Mesenchymal stem cell (in vitro differentiated cells and primary cell): Measurements from ENCODE around the gene CCL28.

ENCODE experiments used
- DNase-seq: peaks from one replicate; pipeline ENCODE4 v3.0.0-alpha.2; 2013
- H2AFZ ChIP-seq: one replicate; pipeline ENCODE4 v1.6.1; 2013; ENCODE audit warnings: low read depth, mild to moderate bottlenecking, control low read depth, inconsistent platforms, low read length, moderate library complexity
- H2AK5ac ChIP-seq: 2 replicates; pipeline ENCODE4 v1.6.1; 2013; ENCODE audit warnings: low read length, moderate library complexity, mild to moderate bottlenecking, inconsistent platforms; ENCODE audit not compliant: severe bottlenecking
- H2BK120ac ChIP-seq: one replicate; pipeline ENCODE4 v1.6.1; 2013; ENCODE audit warnings: low read depth, mild to moderate bottlenecking, inconsistent platforms, low read length, moderate library complexity
- H2BK12ac ChIP-seq, 2 experiments: one replicate each; pipeline ENCODE4 v1.6.1; 2013; ENCODE audit warnings: inconsistent platforms in 2 of 2, low read length in 2 of 2, mild to moderate bottlenecking in 2 of 2, moderate library complexity in 2 of 2, control low read depth in 1 of 2
- H2BK15ac ChIP-seq: one replicate; pipeline ENCODE4 v1.6.1; 2013; ENCODE audit warnings: mild to moderate bottlenecking, low read depth, inconsistent platforms; ENCODE audit not compliant: poor library complexity, severe bottlenecking
- H2BK5ac ChIP-seq: 2 replicates; pipeline ENCODE4 v1.6.1; 2013; ENCODE audit warnings: low read depth, mild to moderate bottlenecking, low read length, control low read depth, inconsistent platforms; ENCODE audit not compliant: poor library complexity, severe bottlenecking
- H3K14ac ChIP-seq, 2 experiments: one replicate each; pipeline ENCODE4 v1.6.1; 2013; ENCODE audit warnings: inconsistent platforms in 2 of 2, low read length in 2 of 2, control low read depth in 1 of 2, mild to moderate bottlenecking in 1 of 2, moderate library complexity in 1 of 2
- H3K18ac ChIP-seq, 2 experiments: one replicate each; pipeline ENCODE4 v1.6.1; 2013; ENCODE audit warnings: inconsistent platforms in 2 of 2, low read length in 2 of 2, control low read depth in 1 of 2, low read depth in 1 of 2, mild to moderate bottlenecking in 1 of 2
- H3K23ac ChIP-seq, 2 experiments: one replicate each; pipeline ENCODE4 v1.6.1; 2013; ENCODE audit warnings: inconsistent platforms in 2 of 2, low read length in 2 of 2, mild to moderate bottlenecking in 2 of 2, moderate library complexity in 2 of 2, control low read depth in 1 of 2
- H3K27ac ChIP-seq: 2 replicates; pipeline ENCODE4 v1.5.1; 2013; ENCODE audit warnings: mild to moderate bottlenecking, moderate library complexity, low read length, control low read depth, inconsistent platforms; ENCODE audit not compliant: poor library complexity, severe bottlenecking
- H3K27me3 ChIP-seq, 2 experiments: 2 replicates each; pipeline versions ENCODE4 v1.6.1 to v1.7.0; 2013; ENCODE audit warnings: low read length in 2 of 2, mild to moderate bottlenecking in 2 of 2, moderate library complexity in 2 of 2, control low read depth in 1 of 2, inconsistent platforms in 1 of 2; ENCODE audit not compliant: control insufficient read depth in 1 of 2, insufficient read depth in 1 of 2
- H3K36me3 ChIP-seq, 2 experiments: 2 replicates each; pipeline versions ENCODE4 v1.6.1 to v1.7.0; 2013; ENCODE audit warnings: low read length in 2 of 2, control low read depth in 1 of 2, inconsistent platforms in 1 of 2, low read depth in 1 of 2, mild to moderate bottlenecking in 1 of 2; ENCODE audit not compliant: insufficient read depth in 2 of 2, control insufficient read depth in 1 of 2
- H3K4ac ChIP-seq, 2 experiments: one replicate each; pipeline ENCODE4 v1.6.1; 2013; ENCODE audit warnings: inconsistent platforms in 2 of 2, low read length in 2 of 2, mild to moderate bottlenecking in 2 of 2, moderate library complexity in 2 of 2, control low read depth in 1 of 2, low read depth in 1 of 2
- H3K4me1 ChIP-seq: 2 replicates; pipeline ENCODE4 v1.6.1; 2013; ENCODE audit warnings: low read depth, low read length, control low read depth; ENCODE audit not compliant: control insufficient read depth, insufficient read depth
- H3K4me2 ChIP-seq: 2 replicates; pipeline ENCODE4 v1.6.1; 2013; ENCODE audit warnings: low read length, mild to moderate bottlenecking, inconsistent platforms; ENCODE audit not compliant: poor library complexity, severe bottlenecking
- H3K4me3 ChIP-seq, 2 experiments: 2 replicates each; pipeline versions ENCODE4 v1.5.1 to v1.7.0; 2013; ENCODE audit warnings: low read length in 2 of 2, mild to moderate bottlenecking in 2 of 2, control low read depth in 1 of 2, low read depth in 1 of 2; ENCODE audit not compliant: insufficient read depth in 1 of 2
- H3K79me1 ChIP-seq: replicated peaks from 2 replicates; pipeline ENCODE4 v1.6.1; 2013; ENCODE audit warnings: mild to moderate bottlenecking, control low read depth, low read length, inconsistent platforms; ENCODE audit not compliant: poor library complexity, severe bottlenecking
- H3K9ac ChIP-seq: 2 replicates; pipeline ENCODE4 v1.7.0; 2013; ENCODE audit warnings: mild to moderate bottlenecking, low read length, moderate library complexity
- H3K9me3 ChIP-seq: 2 replicates; pipeline ENCODE4 v1.7.0; 2013; ENCODE audit warnings: mild to moderate bottlenecking, low read length; ENCODE audit not compliant: control insufficient read depth
- H4K8ac ChIP-seq: one replicate; pipeline ENCODE4 v1.6.1; 2013; ENCODE audit warnings: inconsistent platforms, mild to moderate bottlenecking, low read length, moderate library complexity
- H4K91ac ChIP-seq: one replicate; pipeline ENCODE4 v1.6.1; 2013; ENCODE audit warnings: mild to moderate bottlenecking, low read length, inconsistent platforms
- WGBS: methylation state at CpG from one replicate; pipeline ENCODE4 v1.1.7; 2013; ENCODE audit warnings: mixed read lengths; 5-methylcytosine and 5-hydroxymethylcytosine counted together

CCL28 gene

GRCh38 chr5:43354774-43355173, 57.4 kb downstream of the CCL28 start:
- no peak overlapping the region for H2BK120ac ChIP-seq
- H3K4me3 ChIP-seq: no peak overlapping the region
- H3K23ac ChIP-seq: no peak overlapping the region
- no peak overlapping the region for H4K8ac ChIP-seq
- H3K36me3 ChIP-seq: no peaks in the 10 kb centered on the region
- no peak overlapping the region for H3K18ac ChIP-seq
- peaks cover 2 to 7% of the 10 kb centered on the region in 2 experiments for H3K27me3 ChIP-seq
- H3K9ac ChIP-seq: no peak overlapping the region
- no peak overlapping the region for H4K91ac ChIP-seq
- H3K4me2 ChIP-seq: no peak overlapping the region
- no peak overlapping the region for H2AK5ac ChIP-seq
- no peaks in the 10 kb centered on the region for H3K79me1 ChIP-seq
- no peak overlapping the region for H3K27ac ChIP-seq
- no peak overlapping the region for H2AFZ ChIP-seq
- no peak overlapping the region for H2BK5ac ChIP-seq
- DNase-seq: no peak
- no peaks in the 10 kb centered on the region for H3K4me1 ChIP-seq
- H3K4ac ChIP-seq: no peak overlapping the region
- H3K9me3 ChIP-seq: peaks cover 3% of the 10 kb centered on the region
- H3K14ac ChIP-seq: no peak overlapping the region
- no peak overlapping the region for H2BK12ac ChIP-seq
- no peak overlapping the region for H2BK15ac ChIP-seq
- 81% methylated on average over 2 of the region's 3 CpGs for WGBS

- H4K91ac ChIP-seq: no peak overlapping the region
These were observed 58.5 kb downstream of the CCL28 start for GRCh38 chr5:43353668-43354067.

GRCh38 chr5:43352915-43353314, 59.3 kb downstream of the CCL28 start:
- Histone ChIP-seq H3K27me3 (peaks cover 4 to 7% of the 10 kb centered on the region in 2 experiments), H3K9ac (no peak overlapping the region), H4K91ac (no peak overlapping the region), H2BK5ac (no peak overlapping the region), H2BK12ac (no peak overlapping the region), H2BK120ac (no peak overlapping the region), H3K14ac (no peak overlapping the region), H3K36me3 (no peaks in the 10 kb centered on the region), H3K23ac (no peak overlapping the region), H3K4me3 (no peak overlapping the region), H4K8ac (no peak overlapping the region), H3K4ac (no peak overlapping the region), H3K4me2 (no peak overlapping the region), H3K4me1 (no peaks in the 10 kb centered on the region), H3K9me3 (no peaks in the 10 kb centered on the region), H2AFZ (no peak overlapping the region), H3K79me1 (no peaks in the 10 kb centered on the region), H3K27ac (no peak overlapping the region), H2BK15ac (no peak overlapping the region), H3K18ac (no peak overlapping the region), H2AK5ac (no peak overlapping the region)
- no peak for DNase-seq
- 100% methylated on average over 1 of the region's 2 CpGs for WGBS

More at GRCh38 chr5:43353668-43354067, 58.5 kb downstream of the CCL28 start:
- no peaks in the 10 kb centered on the region for H3K79me1 ChIP-seq
- H3K9ac ChIP-seq: no peak overlapping the region
- no peak overlapping the region for H3K14ac ChIP-seq
- no peak overlapping the region for H3K4me2 ChIP-seq
- H3K23ac ChIP-seq: no peak overlapping the region
- no peak overlapping the region for H4K8ac ChIP-seq
- H3K9me3 ChIP-seq: no peaks in the 10 kb centered on the region
- H2AK5ac ChIP-seq: no peak overlapping the region
- no peak overlapping the region for H3K4me3 ChIP-seq
- peaks cover 4 to 7% of the 10 kb centered on the region in 2 experiments for H3K27me3 ChIP-seq
- no peaks in the 10 kb centered on the region for H3K36me3 ChIP-seq
- H2AFZ ChIP-seq: no peak overlapping the region
- H3K4ac ChIP-seq: no peak overlapping the region
- H2BK12ac ChIP-seq: no peak overlapping the region
- H2BK5ac ChIP-seq: no peak overlapping the region
- DNase-seq: no peak
- no peak overlapping the region for H2BK15ac ChIP-seq
- no peak overlapping the region for H3K27ac ChIP-seq
- H2BK120ac ChIP-seq: no peak overlapping the region
- no peaks in the 10 kb centered on the region for H3K4me1 ChIP-seq
- H3K18ac ChIP-seq: no peak overlapping the region
- WGBS: 100% methylated on average over 1 of the region's 1 CpG

GRCh38 chr5:43352131-43352530, 60.1 kb downstream of the CCL28 start:
- H2BK15ac ChIP-seq: no peak overlapping the region
- no peaks in the 10 kb centered on the region for H3K36me3 ChIP-seq
- H3K4me2 ChIP-seq: no peak overlapping the region
- H3K18ac ChIP-seq: no peak overlapping the region
- no peak overlapping the region for H3K4me3 ChIP-seq
- 100% methylated on average over 2 of the region's 3 CpGs for WGBS
- H3K23ac ChIP-seq: no peak overlapping the region
- no peak overlapping the region for H4K8ac ChIP-seq
- DNase-seq: no peak
- H2AFZ ChIP-seq: no peak overlapping the region
- no peak overlapping the region for H2AK5ac ChIP-seq
- H2BK120ac ChIP-seq: no peak overlapping the region
- no peak overlapping the region for H3K27ac ChIP-seq
- H3K79me1 ChIP-seq: no peaks in the 10 kb centered on the region
- H4K91ac ChIP-seq: no peak overlapping the region
- H2BK12ac ChIP-seq: no peak overlapping the region
- no peak overlapping the region for H3K14ac ChIP-seq
- no peaks in the 10 kb centered on the region for H3K4me1 ChIP-seq
- no peaks in the 10 kb centered on the region for H3K9me3 ChIP-seq
- H3K4ac ChIP-seq: no peak overlapping the region
- H3K27me3 ChIP-seq: peaks cover 4 to 7% of the 10 kb centered on the region in 2 experiments
- no peak overlapping the region for H2BK5ac ChIP-seq
- H3K9ac ChIP-seq: no peak overlapping the region
